ENCODE measurements around the gene ASCL5. TPM values are rescaled to one million over a fixed set of nuclear protein-coding genes. Genes with fewer than 3 reads are reported as not detected.
A peak's percentile ranks its signal among the peaks of the same experiment; 100 is the strongest.

ASCL5 gene
- total and polyA plus RNA-seq, 9 of the 15 experiments (the other 6 are each of a cell fraction or from before 2014, with no cell fraction given), result 0.09 TPM; not detected in 8

- 1% methylated on average over 37 of the region's 37 CpGs for WGBS (ENCODE audit: insufficient coverage, low coverage, missing lambda C conversion rate)
- Histone ChIP-seq H3K4me2 (ENCODE audit: insufficient read depth, low read length) (peak overlapping the region; percentile 91), H3K9ac (ENCODE audit: insufficient read depth in 1 of 2, low read depth in 2 of 2, low read length in 2 of 2) (peak overlapping the region; percentile 79 to 89), H3K79me2 (ENCODE audit: control insufficient read depth, insufficient read depth, low read length) (peaks cover 12% of the 10 kb centered on the region; the same call in 2 of the 3 replicates), H3K36me3 (ENCODE audit: control insufficient read depth, insufficient read depth, low read length) (peaks cover 41% of the 10 kb centered on the region), H3K4me3 (peak overlapping the region; percentile 66), H3K4me1 (replicated peaks in 1 of 2; ENCODE audit: control insufficient read depth in 2 of 2, insufficient read depth in 2 of 2, low read length in 2 of 2) (peaks cover 13 to 29% of the 10 kb centered on the region in 2 experiments), H3K9me3 (replicated peaks; ENCODE audit: control insufficient read depth, insufficient read depth, low read depth, low read length) (no peaks in the 10 kb centered on the region), H4K20me1 (replicated peaks; ENCODE audit: control insufficient read depth, insufficient read depth, low read length) (peaks cover 6% of the 10 kb centered on the region; the same call in 1 of the 2 replicates), H3K27me3 (ENCODE audit: control insufficient read depth in 2 of 2, insufficient read depth in 2 of 2, low read length in 2 of 2) (no peaks in the 10 kb centered on the region), H3K9me1 (ENCODE audit: control insufficient read depth, insufficient read depth, low read length) (no peaks in the 10 kb centered on the region), H3K27ac (ENCODE audit: extremely low read depth, low read depth, low read length) (peak overlapping the region; percentile 93), H2AFZ (ENCODE audit: low read depth, low read length) (peak overlapping the region; percentile 100)
- peak; percentile 76 for FAIRE-seq
- POLR2A ChIA-PET, result interaction anchor here (0.7 to 9.8 kb wide), 7 partner anchors 10 to 160 kb away, joined by 3 to 121 read pairs (median 6); no protein-coding TSS in a partner anchor
- intact Hi-C loops (cut with micrococcal nuclease), result loop anchor here (1.0 kb wide), 1 partner anchor 17 kb away; no protein-coding TSS in a partner anchor
- CTCF ChIA-PET (ENCODE audit: low intra/inter-chr PET ratio), result interaction anchor here (2.1 kb wide), 1 partner anchor 69 kb away, joined by 5 read pairs; no protein-coding TSS in a partner anchor
- DNase-seq (ENCODE audit: extremely low read depth in 1 of 4, low spot score in 3 of 4), result peak; percentile 80 to 91 (median 89)
- BruUV-seq (replicated peaks), result TSS peak; percentile 41
- in situ Hi-C loops (cut with MboI), result no loop called here
- ATAC-seq, result peak; percentile 80
- no peak for TF ChIP-seq SFPQ (IDR thresholded peaks at IDR 0.05; ENCODE audit: low read depth, low read length)
- no peak for TF ChIP-seq ZNF354B (CRISPR knock-in tag; IDR thresholded peaks at IDR 0.05)
- TF ChIP-seq PURB (CRISPR knock-in tag; IDR thresholded peaks at IDR 0.05; ENCODE audit: low read depth), result no peak
- TF ChIP-seq ZNF197 (CRISPR knock-in tag; IDR thresholded peaks at IDR 0.05; ENCODE audit: low read depth), result 0 out of 2 replicates have a peak, but pooled peaks have one; percentile 65
- TF ChIP-seq CCNT2 (IDR thresholded peaks at IDR 0.05; ENCODE audit: borderline replicate concordance, extremely low read depth, insufficient read length, low read depth, low read length), result peak; percentile 92
- TF ChIP-seq ADNP (tag; IDR thresholded peaks at IDR 0.05), result no peak
These were observed 26.7 kb upstream of the ASCL5 start for GRCh38 chr1:201153474-201154388.

Measured in K562 (cell line).